GM10248 (cell line): ENCODE measurements around the gene PLA2G3.
"Not testable (repeated sequence)": the region's sequence is repeated elsewhere in the genome, so short reads cannot be mapped to it uniquely, and the experiment has no call there.

Source experiments
- CTCF ChIA-PET: fragments of 300-600 bp; sonication (Branson Sonifier 250); formaldehyde crosslinking; extraction: SDS; loops from one replicate; lab custom pipeline; 2021; ENCODE audit warnings: antibody characterized with exemption; lab: Yijun Ruan, JAX
- POLR2A ChIA-PET: fragments of 350-650 bp; sonication (Branson Sonifier 250); formaldehyde crosslinking; extraction: SDS; loops from one replicate; lab custom pipeline; 2020; ENCODE audit warnings: antibody characterized with exemption; lab: Yijun Ruan, JAX
- DNase-seq: peaks from one replicate; pipeline ENCODE4 v3.0.0; 2012; ENCODE audit errors: extremely low spot score
- TF ChIP-seq, protein P1 (sequence below): IDR thresholded peaks from 2 replicates; pipeline ENCODE4 v1.5.1; 2012; ENCODE audit warnings: mild to moderate bottlenecking, low read depth; ENCODE audit errors: extremely low read depth, missing control alignments, control extremely low read depth

PLA2G3 gene

DNA sequence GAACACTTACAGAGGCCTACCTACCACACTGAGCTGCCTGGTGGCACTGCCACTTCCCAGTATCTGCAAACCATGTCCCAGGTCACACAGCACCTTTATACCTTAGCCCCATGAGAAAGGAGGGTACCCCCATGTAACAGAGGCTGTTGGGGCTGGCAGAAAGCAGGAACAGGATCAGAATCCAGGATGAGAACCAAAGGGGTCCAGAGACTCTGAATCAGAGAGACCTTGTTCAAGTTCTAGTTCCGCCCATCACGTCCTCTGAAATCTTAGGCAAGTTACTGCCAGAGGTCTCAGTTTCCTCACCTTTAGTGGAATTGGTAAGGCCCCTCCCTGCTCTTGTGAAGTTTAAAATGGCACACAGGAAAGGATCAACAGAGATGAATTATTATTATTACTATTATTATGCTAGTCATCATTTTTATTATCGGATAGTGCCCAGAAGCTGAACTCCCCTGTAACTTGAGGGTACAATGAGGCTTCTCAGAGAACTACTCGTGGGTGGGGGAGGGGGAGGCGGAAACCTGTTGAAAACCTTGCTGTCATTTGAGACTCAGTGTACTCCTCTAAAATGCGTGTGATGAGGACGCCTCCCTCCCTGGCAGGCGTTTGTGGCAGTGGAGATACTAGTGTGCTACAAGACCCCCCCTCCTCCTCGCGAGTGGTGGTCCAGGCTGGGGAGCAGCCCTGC, 42.2 kb downstream of the PLA2G3 start:
- ChIA-PET CTCF (interaction anchor here (2.3 to 2.4 kb wide), 2 partner anchors 10 to 13 kb away, joined by 7 to 8 read pairs; partner anchors contain the start of gene SELENOM), POLR2A (no interaction called here)
- TF ChIP-seq, protein P1, sequence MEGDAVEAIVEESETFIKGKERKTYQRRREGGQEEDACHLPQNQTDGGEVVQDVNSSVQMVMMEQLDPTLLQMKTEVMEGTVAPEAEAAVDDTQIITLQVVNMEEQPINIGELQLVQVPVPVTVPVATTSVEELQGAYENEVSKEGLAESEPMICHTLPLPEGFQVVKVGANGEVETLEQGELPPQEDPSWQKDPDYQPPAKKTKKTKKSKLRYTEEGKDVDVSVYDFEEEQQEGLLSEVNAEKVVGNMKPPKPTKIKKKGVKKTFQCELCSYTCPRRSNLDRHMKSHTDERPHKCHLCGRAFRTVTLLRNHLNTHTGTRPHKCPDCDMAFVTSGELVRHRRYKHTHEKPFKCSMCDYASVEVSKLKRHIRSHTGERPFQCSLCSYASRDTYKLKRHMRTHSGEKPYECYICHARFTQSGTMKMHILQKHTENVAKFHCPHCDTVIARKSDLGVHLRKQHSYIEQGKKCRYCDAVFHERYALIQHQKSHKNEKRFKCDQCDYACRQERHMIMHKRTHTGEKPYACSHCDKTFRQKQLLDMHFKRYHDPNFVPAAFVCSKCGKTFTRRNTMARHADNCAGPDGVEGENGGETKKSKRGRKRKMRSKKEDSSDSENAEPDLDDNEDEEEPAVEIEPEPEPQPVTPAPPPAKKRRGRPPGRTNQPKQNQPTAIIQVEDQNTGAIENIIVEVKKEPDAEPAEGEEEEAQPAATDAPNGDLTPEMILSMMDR: no peak
- no peak for DNase-seq

DNA sequence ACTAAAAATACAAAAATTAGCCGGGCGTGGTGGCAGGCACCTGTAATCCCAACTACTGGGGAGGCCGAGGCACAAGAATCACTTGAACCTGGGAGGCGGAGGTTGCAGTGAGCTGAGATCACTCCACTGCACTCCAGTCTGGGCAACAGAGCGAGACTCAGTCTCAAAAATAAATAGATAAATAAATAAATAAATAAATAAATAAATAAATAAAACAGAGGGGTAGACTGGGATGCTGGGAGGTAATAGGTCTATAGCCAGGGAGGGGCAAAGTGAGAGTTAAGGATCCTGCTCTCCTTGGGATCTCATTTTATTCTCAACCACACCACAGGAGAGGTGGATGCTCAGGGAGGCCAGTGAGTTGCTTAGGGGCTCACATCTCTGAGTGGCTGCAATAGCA, 42.8 kb downstream of the PLA2G3 start:
- CTCF ChIA-PET: interaction anchor here (2.4 kb wide), 1 partner anchor 13 kb away, joined by 19 read pairs; no protein-coding TSS in a partner anchor
- POLR2A ChIA-PET, DNase-seq: not testable (repeated sequence)

DNA sequence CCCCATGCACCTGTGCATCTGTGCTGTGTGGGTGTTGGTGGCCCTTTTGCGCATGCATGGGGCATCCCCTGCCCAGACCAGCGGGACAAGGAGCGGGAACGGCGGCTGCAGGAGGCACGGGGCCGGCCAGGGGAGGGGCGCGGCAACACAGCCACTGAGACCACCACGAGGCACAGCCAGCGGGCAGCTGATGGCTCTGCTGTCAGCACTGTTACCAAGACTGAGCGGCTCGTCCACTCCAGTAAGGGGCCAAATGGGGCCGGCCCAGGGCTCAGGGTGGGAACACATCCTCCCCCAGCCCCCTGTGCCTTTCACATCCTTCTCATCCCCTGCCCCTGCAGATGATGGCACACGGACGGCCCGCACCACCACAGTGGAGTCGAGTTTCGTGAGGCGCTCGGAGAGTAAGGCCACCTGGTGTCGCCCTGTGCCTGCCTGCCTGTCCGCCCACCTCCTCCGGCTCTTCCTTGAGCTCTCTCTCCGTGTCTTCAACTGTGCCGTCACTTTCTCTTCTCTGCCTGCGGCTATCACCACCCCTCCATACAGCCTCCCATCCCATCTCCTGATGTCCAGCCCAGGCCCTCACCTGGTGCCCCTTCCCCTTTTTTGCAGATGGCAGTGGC, 43.5 kb downstream of the PLA2G3 start:
- POLR2A ChIA-PET: no interaction called here
- CTCF ChIA-PET: interaction anchor here (0.8 to 2.4 kb wide), 6 partner anchors 9 to 215 kb away, joined by 3 to 19 read pairs (median 3); partner anchors contain the start of gene SELENOM
- DNase-seq: no peak
- TF ChIP-seq, protein P1: no peak

DNA sequence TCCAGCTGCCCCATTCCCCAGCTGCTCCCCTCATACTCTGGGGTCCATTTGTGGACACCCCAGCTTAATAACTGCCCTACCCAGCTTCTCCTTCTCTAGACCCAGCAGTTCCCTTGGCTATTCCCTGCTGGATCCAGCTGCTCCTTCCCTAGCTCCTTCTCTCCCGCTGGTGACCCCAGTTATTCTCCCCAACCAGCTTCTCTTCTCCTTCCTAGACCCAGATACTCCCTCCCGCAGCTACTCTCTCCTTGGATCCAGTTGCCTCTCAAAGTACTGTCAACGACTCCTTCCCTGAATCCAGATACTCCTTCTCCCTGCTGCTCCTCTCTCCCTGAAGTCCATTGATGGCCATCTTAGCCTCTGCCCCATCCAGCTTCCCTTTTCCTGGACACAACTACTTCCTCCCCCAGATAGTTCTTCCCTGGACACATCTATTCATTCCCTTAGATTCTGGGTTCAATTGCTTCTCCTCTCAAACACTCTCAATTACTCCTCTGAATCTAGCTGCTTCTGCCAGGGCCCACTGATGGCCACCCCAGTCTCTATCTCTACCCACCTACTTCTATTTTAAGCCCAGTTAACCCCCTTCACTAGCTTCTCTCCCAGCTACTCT, 44.6 kb downstream of the PLA2G3 start:
- DNase-seq: no peak
- POLR2A ChIA-PET: no interaction called here
- CTCF ChIA-PET: interaction anchor here (0.8 to 2.4 kb wide), 7 partner anchors 8 to 216 kb away, joined by 3 to 19 read pairs (median 3); partner anchors contain the start of gene SELENOM
- TF ChIP-seq, protein P1: no peak

DNA sequence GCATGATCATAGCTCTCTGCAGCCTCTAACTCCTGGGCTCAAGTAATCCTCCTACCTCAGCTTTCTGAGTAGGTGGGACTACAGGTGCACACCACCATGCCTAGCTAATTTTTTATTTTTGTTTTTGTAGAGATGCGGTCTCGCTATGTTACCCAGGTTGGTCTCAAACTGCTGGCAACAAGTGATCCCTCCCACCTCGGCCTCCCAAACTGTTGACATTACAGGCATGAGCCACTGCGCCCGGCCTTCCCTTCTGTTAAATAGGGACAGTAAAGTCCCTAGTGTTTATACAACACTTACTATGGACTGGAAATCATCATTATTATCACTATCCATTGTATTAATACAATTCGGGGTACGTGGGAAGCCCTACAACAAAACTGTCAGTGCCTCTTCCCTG, 45.6 kb downstream of the PLA2G3 start:
- POLR2A ChIA-PET: interaction anchor here (0.7 kb wide), 1 partner anchor 305 kb away, joined by 3 read pairs; the partner anchor contains the start of gene DRG1
- CTCF ChIA-PET: interaction anchor here (1.7 kb wide), 2 partner anchors 10 to 178 kb away, joined by 5 to 12 read pairs; no protein-coding TSS in a partner anchor
- TF ChIP-seq, protein P1: no peak

DNA sequence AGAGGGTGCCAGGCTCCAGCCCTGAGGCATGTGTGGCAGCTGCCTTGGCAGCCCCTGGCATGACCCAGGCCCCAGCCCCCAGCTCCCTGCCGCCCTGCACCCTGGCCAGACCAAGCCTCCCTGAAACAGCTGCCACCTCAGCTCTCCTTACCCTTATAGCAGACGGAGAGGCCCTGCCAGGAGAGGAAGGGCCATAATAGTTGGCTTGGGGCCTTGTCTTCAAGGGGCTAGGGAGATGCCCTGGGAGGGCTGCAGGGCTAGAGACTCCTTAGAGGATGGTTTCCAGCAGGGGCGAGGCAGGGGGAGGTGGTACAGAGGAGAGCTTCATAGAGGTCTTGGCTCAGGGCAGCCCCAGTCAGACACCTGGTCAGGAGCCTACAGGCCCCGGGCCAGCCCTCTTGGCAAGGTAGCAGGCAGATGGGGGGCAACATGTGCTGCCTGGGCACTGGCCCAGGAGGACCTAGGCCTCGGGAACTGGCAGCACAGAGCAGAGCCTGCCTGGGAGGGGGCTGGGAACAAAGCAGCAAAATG, 46.2 kb downstream of the PLA2G3 start:
- no peak for DNase-seq
- POLR2A ChIA-PET: no interaction called here
- TF ChIP-seq, protein P1: no peak
- CTCF ChIA-PET: interaction anchor here (1.0 to 1.7 kb wide), 3 partner anchors 9 to 192 kb away, joined by 3 to 12 read pairs (median 5); no protein-coding TSS in a partner anchor

More for the DNA sequence above, 45.6 kb downstream of the PLA2G3 start:
- DNase-seq: no peak
